ENCODE data around the gene SBF2. TPM values are rescaled to one million over a fixed set of nuclear protein-coding genes. Genes with fewer than 3 reads are reported as not detected.
A peak's percentile ranks its signal among the peaks of the same experiment; 100 is the strongest.
"Not testable (repeated sequence)": the region's sequence is repeated elsewhere in the genome, so short reads cannot be mapped to it uniquely, and the experiment has no call there.

SBF2 gene
- total RNA-seq, 2 donors from 2014 or later = 53.8 to 60.8 TPM

DNA sequence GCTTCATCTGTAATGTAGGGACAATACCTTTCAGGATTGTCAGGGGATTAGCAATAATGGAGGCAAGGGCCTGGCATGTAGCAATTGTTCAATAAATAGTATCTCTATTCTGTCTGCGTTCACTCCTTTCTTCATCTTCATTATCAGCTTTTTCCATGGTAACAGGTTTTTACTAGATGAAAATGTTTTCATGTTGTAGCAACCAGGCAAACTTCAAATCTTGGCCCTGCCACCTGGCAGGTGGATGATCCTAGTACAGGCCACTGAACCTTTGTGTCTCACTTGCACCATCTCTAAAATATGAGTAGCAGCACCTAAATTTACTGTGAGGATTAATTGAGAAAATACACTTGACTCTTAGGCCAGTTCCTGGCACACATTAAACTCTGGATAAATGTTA, 546.8 kb downstream of the SBF2 start:
- ATAC-seq (ENCODE audit: insufficient number of reproducible peaks, low FRiP score, low read depth) (no peak), DNase-seq (ENCODE audit: low spot score) (no peak)
- Histone ChIP-seq H3K4me1 (ENCODE audit: control insufficient read depth in 1 of 2, low read depth in 2 of 2) (peaks cover 0 to 21% of the 10 kb centered on the region in 2 donors), H3K27me3 (replicated peaks; ENCODE audit: insufficient read depth) (no peaks in the 10 kb centered on the region), H3K27ac (peak overlapping the region in 1 of 2 donors; percentile 19), H3K9me3 (no peaks in the 10 kb centered on the region), H3K4me3 (no peak overlapping the region), H3K36me3 (peaks cover 24% of the 10 kb centered on the region)
- TF ChIP-seq, protein P1, sequence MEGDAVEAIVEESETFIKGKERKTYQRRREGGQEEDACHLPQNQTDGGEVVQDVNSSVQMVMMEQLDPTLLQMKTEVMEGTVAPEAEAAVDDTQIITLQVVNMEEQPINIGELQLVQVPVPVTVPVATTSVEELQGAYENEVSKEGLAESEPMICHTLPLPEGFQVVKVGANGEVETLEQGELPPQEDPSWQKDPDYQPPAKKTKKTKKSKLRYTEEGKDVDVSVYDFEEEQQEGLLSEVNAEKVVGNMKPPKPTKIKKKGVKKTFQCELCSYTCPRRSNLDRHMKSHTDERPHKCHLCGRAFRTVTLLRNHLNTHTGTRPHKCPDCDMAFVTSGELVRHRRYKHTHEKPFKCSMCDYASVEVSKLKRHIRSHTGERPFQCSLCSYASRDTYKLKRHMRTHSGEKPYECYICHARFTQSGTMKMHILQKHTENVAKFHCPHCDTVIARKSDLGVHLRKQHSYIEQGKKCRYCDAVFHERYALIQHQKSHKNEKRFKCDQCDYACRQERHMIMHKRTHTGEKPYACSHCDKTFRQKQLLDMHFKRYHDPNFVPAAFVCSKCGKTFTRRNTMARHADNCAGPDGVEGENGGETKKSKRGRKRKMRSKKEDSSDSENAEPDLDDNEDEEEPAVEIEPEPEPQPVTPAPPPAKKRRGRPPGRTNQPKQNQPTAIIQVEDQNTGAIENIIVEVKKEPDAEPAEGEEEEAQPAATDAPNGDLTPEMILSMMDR (IDR thresholded peaks at IDR 0.05) = no peak

GRCh38 chr11:9745411-9746211, 548.4 kb downstream of the SBF2 start:
- Histone ChIP-seq H3K27me3 (replicated peaks; ENCODE audit: insufficient read depth) (no peaks in the 10 kb centered on the region), H3K9me3 (no peaks in the 10 kb centered on the region), H3K4me1 (ENCODE audit: control insufficient read depth in 1 of 2, low read depth in 2 of 2) (peaks cover 0 to 22% of the 10 kb centered on the region in 2 donors), H3K4me3 (no peak overlapping the region), H3K27ac (no peak overlapping the region), H3K36me3 (peaks cover 25% of the 10 kb centered on the region)
- TF ChIP-seq, protein P1 (IDR thresholded peaks at IDR 0.05) = no peak
- ATAC-seq (ENCODE audit: insufficient number of reproducible peaks, low FRiP score, low read depth) (no peak), DNase-seq (ENCODE audit: low spot score) (no peak)

DNA sequence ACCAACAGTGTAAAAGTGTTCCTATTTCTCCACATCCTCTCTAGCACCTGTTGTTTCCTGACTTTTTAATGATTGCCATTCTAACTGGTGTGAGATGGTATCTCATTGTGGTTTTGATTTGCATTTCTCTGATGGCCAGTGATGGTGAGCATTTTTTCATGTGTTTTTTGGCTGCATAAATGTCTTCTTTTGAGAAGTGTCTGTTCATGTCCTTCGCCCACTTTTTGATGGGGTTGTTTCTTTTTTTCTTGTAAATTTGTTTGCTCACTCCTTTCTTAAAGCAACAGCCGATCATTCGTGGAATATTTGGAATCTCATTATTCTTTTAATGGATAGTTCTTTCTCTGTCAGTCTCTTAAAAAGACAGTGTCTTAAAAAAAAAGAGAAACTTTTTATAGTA, 550.5 kb downstream of the SBF2 start:
- H3K9me3 ChIP-seq; H3K4me3 ChIP-seq; ATAC-seq (ENCODE audit: insufficient number of reproducible peaks, low FRiP score, low read depth); H3K27me3 ChIP-seq (replicated peaks; ENCODE audit: insufficient read depth); H3K27ac ChIP-seq; DNase-seq (ENCODE audit: low spot score): not testable (repeated sequence)
- Histone ChIP-seq H3K36me3 (peaks cover 24% of the 10 kb centered on the region), H3K4me1 (ENCODE audit: control insufficient read depth in 1 of 2, low read depth in 2 of 2) (peaks cover 3 to 24% of the 10 kb centered on the region in 2 donors)

DNA sequence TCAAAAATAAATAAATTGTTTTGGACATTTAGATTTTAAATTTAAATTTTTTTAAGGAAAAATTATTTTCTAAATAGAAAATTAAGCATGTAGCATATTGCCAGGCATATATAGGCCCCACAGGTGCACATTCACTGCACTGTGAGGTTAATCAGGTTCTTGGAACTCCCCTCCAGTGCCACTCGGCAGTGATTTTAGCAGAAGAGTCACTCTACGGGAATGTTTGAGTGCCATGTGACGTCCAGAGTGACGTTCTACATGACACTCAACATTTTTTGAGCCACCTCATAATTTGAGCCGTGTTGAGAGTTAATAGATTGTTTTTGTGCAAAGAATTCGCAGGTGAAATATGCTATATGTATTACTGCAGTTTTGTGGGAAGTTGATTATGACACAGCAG, 552.8 kb downstream of the SBF2 start:
- DNase-seq (ENCODE audit: low spot score) (no peak), ATAC-seq (ENCODE audit: insufficient number of reproducible peaks, low FRiP score, low read depth) (no peak)
- TF ChIP-seq, protein P1 (IDR thresholded peaks at IDR 0.05) = no peak
- Histone ChIP-seq H3K9me3 (no peaks in the 10 kb centered on the region), H3K4me3 (no peak overlapping the region), H3K27me3 (replicated peaks; ENCODE audit: insufficient read depth) (no peaks in the 10 kb centered on the region), H3K27ac (no peak overlapping the region), H3K36me3 (peaks cover 32% of the 10 kb centered on the region), H3K4me1 (ENCODE audit: control insufficient read depth in 1 of 2, low read depth in 2 of 2) (peaks cover 3 to 10% of the 10 kb centered on the region in 2 donors)

DNA sequence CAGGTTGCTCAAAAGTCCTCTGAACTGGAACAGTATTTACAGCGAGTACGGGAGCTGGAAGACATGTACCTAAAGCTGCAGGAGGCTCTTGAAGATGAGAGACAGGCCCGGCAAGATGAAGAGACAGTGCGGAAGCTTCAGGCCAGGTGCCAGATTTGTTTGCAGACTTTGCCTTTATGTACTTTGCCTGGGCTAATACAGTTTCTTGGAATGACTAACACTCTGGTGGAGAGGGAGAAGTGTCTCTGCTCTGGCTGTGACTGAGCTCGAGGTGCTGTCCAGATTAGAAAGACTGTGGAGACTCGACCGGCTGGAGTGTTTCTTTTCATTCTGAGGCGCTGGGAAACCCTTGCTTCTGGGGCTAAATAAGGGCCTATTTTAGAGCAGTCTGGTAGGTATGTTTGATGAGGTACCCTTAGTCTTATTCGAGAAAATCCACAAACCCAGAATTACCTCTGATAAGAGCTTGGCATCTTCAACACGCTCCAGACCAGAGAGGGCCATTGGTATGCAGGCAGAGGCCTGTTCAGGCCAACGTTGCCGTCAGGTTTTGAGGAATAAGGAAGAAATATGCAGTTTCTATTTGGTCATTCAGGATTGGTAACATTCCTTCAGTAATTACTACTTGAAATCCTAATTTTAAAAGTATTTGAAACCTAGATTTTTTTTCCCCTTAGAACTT, 553.7 kb downstream of the SBF2 start:
- Histone ChIP-seq H3K9me3 (no peaks in the 10 kb centered on the region), H3K36me3 (peaks cover 27% of the 10 kb centered on the region), H3K4me3 (no peak overlapping the region), H3K27me3 (replicated peaks; ENCODE audit: insufficient read depth) (no peaks in the 10 kb centered on the region), H3K27ac (no peak overlapping the region), H3K4me1 (ENCODE audit: control insufficient read depth in 1 of 2, low read depth in 2 of 2) (peaks cover 3 to 10% of the 10 kb centered on the region in 2 donors)
- ATAC-seq (ENCODE audit: insufficient number of reproducible peaks, low FRiP score, low read depth) (no peak), DNase-seq (ENCODE audit: low spot score) (no peak)
- TF ChIP-seq, protein P1 (IDR thresholded peaks at IDR 0.05) = no peak
